Sigmoid colon (tissue), 7 donors: Measurements from ENCODE around the gene AMFR. TPM values are rescaled to one million over a fixed set of nuclear protein-coding genes. Genes with fewer than 3 reads are reported as not detected.

ENCODE experiments used
- DNase-seq: peaks from one replicate; pipeline ENCODE4 v3.0.0-alpha.2; 2019
- H3K27ac ChIP-seq, 4 donors: fragments of 200-600 bp; sonication (generic); one replicate each; pipeline ENCODE4 v1.5.1; 2016 to 2019; ENCODE audit warnings: mild to moderate bottlenecking in 1 of 4
- H3K27me3 ChIP-seq, 3 donors: fragments of 200-600 bp; sonication (generic); one replicate each; pipeline ENCODE4 v1.5.1; 2019; ENCODE audit warnings: mild to moderate bottlenecking in 1 of 3
- H3K36me3 ChIP-seq, 4 donors: fragments of 200-600 bp; sonication (generic); one replicate each; pipeline ENCODE4 v1.5.1; 2016 to 2019
- H3K4me1 ChIP-seq, 4 donors: fragments of 200-600 bp; sonication (generic); one replicate each; pipeline ENCODE4 v1.5.1; 2017 to 2019
- H3K4me3 ChIP-seq, 4 donors: fragments of 200-600 bp; sonication (generic); one replicate each; pipeline ENCODE4 v1.5.1; 2017 to 2019; ENCODE audit warnings: mild to moderate bottlenecking in 2 of 4, moderate library complexity in 1 of 4
- H3K9me3 ChIP-seq, 4 donors: fragments of 200-600 bp in 3 of 4; sonication (generic) in 3 of 4; one replicate each; pipeline versions ENCODE4 v1.5.1 to v1.6.1; 2013 to 2019
- EP300 ChIP-seq, 4 donors: sonication (generic); formaldehyde crosslinking; IDR thresholded peaks; one replicate each; pipeline ENCODE4 v1.6.1; 2017; ENCODE audit warnings: antibody characterized with exemption in 4 of 4
- POLR2A ChIP-seq, 2 donors: fragments of 450-650 bp; IDR thresholded peaks; one replicate each; pipeline ENCODE4 v1.6.1; 2016; ENCODE audit warnings: antibody characterized with exemption in 2 of 2, mild to moderate bottlenecking in 2 of 2, moderate library complexity in 2 of 2
- POLR2AphosphoS5 ChIP-seq, 4 donors: sonication (generic); formaldehyde crosslinking; IDR thresholded peaks; one replicate each; pipeline ENCODE4 v1.6.1; 2017; ENCODE audit warnings: antibody characterized with exemption in 4 of 4
- WGBS, 2 donors: extraction: QIAGEN DNeasy Blood & Tissue Kit; methylation state at CpG; one replicate each; pipeline ENCODE4 v1.1.7; 2013; 5-methylcytosine and 5-hydroxymethylcytosine counted together
- intact Hi-C: fragments of 100-400 bp; cut with DNase I; formaldehyde crosslinking; loops from one replicate; pipeline ENCODE4 v1.15.1; 2023
- polyA plus RNA-seq, 3 donors: library from polyadenylated mRNA; stranded (reverse); fragments of 200-250 nt; gene quantifications; one replicate each; pipeline ENCODE4 v1.2.3, GENCODE V29; 2013
- total RNA-seq, 4 donors: library from RNA; depleted of rRNA; stranded (reverse); fragments of >200 nt; gene quantifications; one replicate each; pipeline ENCODE4 v1.1.0, GENCODE V29; 2016
- TF ChIP-seq, protein P1 (sequence below), 4 experiments: fragments of 450-650 bp in 3 of 4; fragments of 200-600 bp in 1 of 4; IDR thresholded peaks; one replicate each; pipeline ENCODE4 v1.5.1; 2016 to 2019; ENCODE audit warnings: antibody characterized with exemption in 4 of 4, mild to moderate bottlenecking in 3 of 4, moderate library complexity in 2 of 4
- donor health status: healthy with polysubstance abuse.
- donor health status: Bipolar disorder and iron deficiency.
- donor health status: healthy.

AMFR gene
- total and polyA plus RNA-seq, 7 donors, result 22.4 to 201 (median 111) TPM

DNA sequence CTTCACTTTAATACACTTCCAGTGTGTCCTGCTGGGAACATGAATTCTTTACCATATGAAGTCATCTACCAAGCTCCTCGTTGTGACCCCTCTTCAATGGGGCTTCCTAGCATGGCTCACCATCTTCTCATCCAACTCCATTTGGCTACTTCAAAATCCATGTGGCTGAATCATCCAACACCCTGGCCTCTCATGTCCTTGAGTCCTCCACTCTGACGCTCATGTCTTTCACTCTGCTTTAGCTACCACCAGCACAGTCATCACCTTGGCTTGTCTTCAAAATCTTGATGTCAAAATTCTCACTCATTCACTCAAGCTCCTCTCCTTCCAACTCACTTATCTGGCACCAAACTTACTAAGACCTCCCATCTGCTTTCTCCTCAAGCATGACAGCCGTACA, 35.8 kb downstream of the AMFR start:
- DNase-seq, result no peak
- Histone ChIP-seq H3K4me1 (peaks cover 0 to 7% (median 0%) of the 10 kb centered on the region in 4 donors), H3K9me3 (no peaks in the 10 kb centered on the region), H3K36me3 (peaks cover 6 to 58% (median 34%) of the 10 kb centered on the region in 4 donors), H3K27ac (no peak overlapping the region), H3K27me3 (no peaks in the 10 kb centered on the region), H3K4me3 (no peak overlapping the region)
- intact Hi-C loops, result no loop called here
- TF ChIP-seq POLR2AphosphoS5 (IDR thresholded peaks at IDR 0.05), result no peak
- TF ChIP-seq, protein P1, sequence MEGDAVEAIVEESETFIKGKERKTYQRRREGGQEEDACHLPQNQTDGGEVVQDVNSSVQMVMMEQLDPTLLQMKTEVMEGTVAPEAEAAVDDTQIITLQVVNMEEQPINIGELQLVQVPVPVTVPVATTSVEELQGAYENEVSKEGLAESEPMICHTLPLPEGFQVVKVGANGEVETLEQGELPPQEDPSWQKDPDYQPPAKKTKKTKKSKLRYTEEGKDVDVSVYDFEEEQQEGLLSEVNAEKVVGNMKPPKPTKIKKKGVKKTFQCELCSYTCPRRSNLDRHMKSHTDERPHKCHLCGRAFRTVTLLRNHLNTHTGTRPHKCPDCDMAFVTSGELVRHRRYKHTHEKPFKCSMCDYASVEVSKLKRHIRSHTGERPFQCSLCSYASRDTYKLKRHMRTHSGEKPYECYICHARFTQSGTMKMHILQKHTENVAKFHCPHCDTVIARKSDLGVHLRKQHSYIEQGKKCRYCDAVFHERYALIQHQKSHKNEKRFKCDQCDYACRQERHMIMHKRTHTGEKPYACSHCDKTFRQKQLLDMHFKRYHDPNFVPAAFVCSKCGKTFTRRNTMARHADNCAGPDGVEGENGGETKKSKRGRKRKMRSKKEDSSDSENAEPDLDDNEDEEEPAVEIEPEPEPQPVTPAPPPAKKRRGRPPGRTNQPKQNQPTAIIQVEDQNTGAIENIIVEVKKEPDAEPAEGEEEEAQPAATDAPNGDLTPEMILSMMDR (IDR thresholded peaks at IDR 0.05), result no peak
- TF ChIP-seq POLR2A (IDR thresholded peaks at IDR 0.05), result no peak
- TF ChIP-seq EP300 (IDR thresholded peaks at IDR 0.05), result no peak
- WGBS, 2 donors, result 94 to 95% methylated on average over 3 of the region's 3 CpGs

DNA sequence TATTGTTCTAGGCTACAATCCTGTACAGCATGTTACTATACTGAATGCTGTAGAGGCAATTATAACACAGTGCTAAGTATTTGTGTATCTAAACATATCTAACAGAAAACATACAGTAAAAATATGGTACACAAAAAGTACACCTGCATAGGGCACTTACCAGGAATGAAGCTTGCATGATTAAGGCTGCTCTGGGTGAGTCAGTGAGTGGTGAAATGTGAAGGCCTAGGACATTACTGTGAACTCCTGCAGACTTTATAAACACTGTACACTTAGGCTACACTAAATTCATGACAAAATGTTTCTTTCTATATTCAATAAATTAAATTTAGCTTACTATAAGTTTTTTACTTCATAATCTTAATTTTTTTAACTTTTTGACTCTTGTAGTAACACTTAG, 37.1 kb downstream of the AMFR start:
- no peak overlapping the region for H3K27ac ChIP-seq
- no peak overlapping the region for H3K4me3 ChIP-seq
- no peak for TF ChIP-seq EP300 (IDR thresholded peaks at IDR 0.05)
- TF ChIP-seq, protein P1 (IDR thresholded peaks at IDR 0.05), result no peak
- TF ChIP-seq POLR2A (IDR thresholded peaks at IDR 0.05), result no peak
- no peak for TF ChIP-seq POLR2AphosphoS5 (IDR thresholded peaks at IDR 0.05)
- H3K9me3 ChIP-seq, result no peaks in the 10 kb centered on the region
- intact Hi-C loops, result no loop called here
- H3K4me1 ChIP-seq, result peaks cover 0 to 7% (median 0%) of the 10 kb centered on the region in 4 donors
- H3K27me3 ChIP-seq, result no peaks in the 10 kb centered on the region
- DNase-seq, result no peak
- peaks cover 14 to 72% (median 46%) of the 10 kb centered on the region in 4 donors for H3K36me3 ChIP-seq

DNA sequence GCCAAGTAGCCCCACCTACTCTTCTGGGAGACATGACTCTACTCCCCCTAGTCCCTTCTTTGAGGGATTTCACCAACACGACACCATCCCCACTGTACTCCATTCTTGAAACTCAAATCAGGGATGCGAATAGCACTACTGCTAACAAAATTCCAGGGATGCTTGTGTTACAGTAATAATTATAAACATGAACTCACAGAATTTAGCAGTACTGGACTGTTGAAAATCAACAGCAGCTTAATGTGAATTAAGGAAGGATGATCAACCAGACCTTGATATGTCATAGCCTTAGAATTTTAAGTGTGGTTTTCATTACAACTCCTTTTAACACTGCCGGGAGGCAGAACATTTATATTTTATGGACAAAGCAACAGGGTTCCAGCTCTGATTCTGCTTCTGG, 37.9 kb downstream of the AMFR start:
- Histone ChIP-seq H3K36me3 (peaks cover 14 to 80% (median 51%) of the 10 kb centered on the region in 4 donors), H3K27me3 (no peaks in the 10 kb centered on the region), H3K4me3 (no peak overlapping the region), H3K4me1 (peaks cover 0 to 7% (median 0%) of the 10 kb centered on the region in 4 donors), H3K9me3 (no peaks in the 10 kb centered on the region), H3K27ac (no peak overlapping the region)
- intact Hi-C loops, result no loop called here
- DNase-seq, result no peak
- no peak for TF ChIP-seq POLR2AphosphoS5 (IDR thresholded peaks at IDR 0.05)
- TF ChIP-seq, protein P1 (IDR thresholded peaks at IDR 0.05), result no peak
- 92 to 95% methylated on average over 3 of the region's 3 CpGs for WGBS, 2 donors

DNA sequence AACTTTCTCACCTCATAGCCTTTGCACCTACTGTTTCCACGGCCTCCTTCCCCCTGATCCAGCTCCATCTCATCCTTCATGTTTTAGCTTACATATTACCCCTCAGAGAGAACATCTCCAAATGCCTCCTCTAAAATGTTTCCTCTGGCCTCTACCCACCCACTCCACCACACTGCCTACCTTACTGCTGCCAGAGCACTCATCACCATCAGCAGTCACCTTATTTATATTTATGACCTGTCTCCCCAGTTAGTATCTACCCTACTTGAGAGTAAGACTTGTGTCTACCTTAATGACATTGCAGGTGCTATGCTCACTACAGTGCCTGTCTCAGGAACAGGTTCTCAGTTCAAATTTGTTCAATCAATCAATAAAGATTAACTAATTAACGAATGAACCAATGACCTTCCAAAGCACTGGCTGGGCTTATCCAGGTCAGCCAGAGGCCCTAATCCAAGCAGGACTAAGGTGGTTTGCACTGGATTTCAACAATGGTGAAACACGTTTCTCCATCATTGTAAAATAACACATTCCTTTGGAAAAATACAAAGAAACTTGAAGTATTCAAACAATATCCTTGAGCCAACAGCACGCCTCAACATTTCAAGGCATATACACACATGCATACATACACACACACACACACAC, 41.1 kb downstream of the AMFR start:
- Histone ChIP-seq H3K36me3 (peaks cover 14 to 95% (median 67%) of the 10 kb centered on the region in 4 donors), H3K9me3 (peaks cover 0 to 9% (median 8%) of the 10 kb centered on the region in 4 donors), H3K4me1 (peaks cover 0 to 7% (median 0%) of the 10 kb centered on the region in 4 donors), H3K27ac (no peak overlapping the region), H3K27me3 (no peaks in the 10 kb centered on the region), H3K4me3 (no peak overlapping the region)
- TF ChIP-seq EP300 (IDR thresholded peaks at IDR 0.05) (no peak), POLR2A (IDR thresholded peaks at IDR 0.05) (no peak), POLR2AphosphoS5 (IDR thresholded peaks at IDR 0.05) (no peak)
- TF ChIP-seq, protein P1 (IDR thresholded peaks at IDR 0.05), result no peak
- 95 to 96% methylated on average over 4 of the region's 4 CpGs for WGBS, 2 donors
- DNase-seq, result no peak
- intact Hi-C loops, result no loop called here
